ENCODE data around the gene NAP1L1. TPM values are rescaled to one million over a fixed set of nuclear protein-coding genes. Genes with fewer than 3 reads are reported as not detected.

The NAP1L1 gene
- total and polyA plus RNA-seq, 2 experiments from 2014 or later: 658 to 996 TPM

- TF ChIP-seq NANOG (IDR thresholded peaks at IDR 0.05; ENCODE audit: borderline replicate concordance) (no peak), CREB1 (CRISPR knock-in tag; IDR thresholded peaks at IDR 0.05; ENCODE audit: low read depth) (no peak), EZH2phosphoT487 (IDR thresholded peaks at IDR 0.05; ENCODE audit: unreplicated experiment) (no peak), ZNF114 (CRISPR knock-in tag; IDR thresholded peaks at IDR 0.05) (no peak)
Observed at GRCh38 chr12:76012644-76013043, 71.8 kb downstream of the NAP1L1 start (continued).

GRCh38 chr12:76010732-76011458, 73.6 kb downstream of the NAP1L1 start:
- H3K36me3 ChIP-seq (ENCODE audit: insufficient read depth): no peaks in the 10 kb centered on the region
- H3K4me2 ChIP-seq: no peak overlapping the region
- H3F3A ChIP-seq (replicated peaks; ENCODE audit: low read depth): no peaks in the 10 kb centered on the region
- Mint-ChIP-seq H3K27me3 (ENCODE audit: insufficient read depth, low read depth, poor library complexity) (peaks cover 5% of the 10 kb centered on the region), H3K36me3 (ENCODE audit: low read depth) (no peaks in the 10 kb centered on the region), H3K27ac (no peak overlapping the region), H3K9me3 (no peaks in the 10 kb centered on the region), H3K4me1 (peaks cover 29% of the 10 kb centered on the region), H3K4me3 (no peak overlapping the region)
- no peaks in the 10 kb centered on the region for H3K27me3 ChIP-seq (ENCODE audit: insufficient read depth)
- H3K27ac ChIP-seq (ENCODE audit: low read depth): peak overlapping the region; percentile 66; the same call in 1 of the 2 replicates
- DNase-seq (ENCODE audit: low spot score): peak; percentile 52
- no peaks in the 10 kb centered on the region for H4K20me1 ChIP-seq (replicated peaks; ENCODE audit: insufficient read depth)
- peaks cover 17% of the 10 kb centered on the region; the same call in 1 of the 2 replicates for H3K4me1 ChIP-seq (ENCODE audit: insufficient read depth)
- H2AFZ ChIP-seq: peak overlapping the region; percentile 78; the same call in 1 of the 2 replicates
- no peak for ATAC-seq
- H3K79me2 ChIP-seq (replicated peaks; ENCODE audit: insufficient read depth): no peaks in the 10 kb centered on the region
- no peak overlapping the region for H3K4me3 ChIP-seq
- H3K9me2 ChIP-seq (ENCODE audit: insufficient read depth): peaks cover 8% of the 10 kb centered on the region; the same call in 1 of the 2 replicates
- TF ChIP-seq ETS1 (IDR thresholded peaks at IDR 0.05): no peak
- TF ChIP-seq NANOG (IDR thresholded peaks at IDR 0.05; ENCODE audit: borderline replicate concordance): no peak
- no peak for TF ChIP-seq ZNF114 (CRISPR knock-in tag; IDR thresholded peaks at IDR 0.05)
- no peak for TF ChIP-seq ZNF462 (CRISPR knock-in tag; IDR thresholded peaks at IDR 0.05)
- TF ChIP-seq REST (IDR thresholded peaks at IDR 0.05; ENCODE audit: unreplicated experiment): no peak
- TF ChIP-seq EZH2phosphoT487 (IDR thresholded peaks at IDR 0.05; ENCODE audit: unreplicated experiment): no peak
- TF ChIP-seq CREB1 (CRISPR knock-in tag; IDR thresholded peaks at IDR 0.05; ENCODE audit: low read depth): no peak
- TF ChIP-seq STAT1 (IDR thresholded peaks at IDR 0.05; ENCODE audit: unreplicated experiment): no peak
- no peak for TF ChIP-seq ZNF331 (CRISPR knock-in tag; IDR thresholded peaks at IDR 0.05; ENCODE audit: low read depth)
- TF ChIP-seq CTCF (conservative IDR thresholded peaks at IDR 0.05; ENCODE audit: low read depth in 2 of 2): no peak
- no peak for TF ChIP-seq POLR2AphosphoS5 (IDR thresholded peaks at IDR 0.05; ENCODE audit: low read depth)
